Measurements from ENCODE around the gene E2F6. TPM values are rescaled to one million over a fixed set of nuclear protein-coding genes. Genes with fewer than 3 reads are reported as not detected.
A peak's percentile ranks its signal among the peaks of the same experiment; 100 is the strongest.

E2F6 gene
- total and polyA plus RNA-seq, 2 of the 13 experiments (the other 11 are each of a cell fraction or from before 2014, with no cell fraction given) = 27.3 to 36.0 TPM

DNA sequence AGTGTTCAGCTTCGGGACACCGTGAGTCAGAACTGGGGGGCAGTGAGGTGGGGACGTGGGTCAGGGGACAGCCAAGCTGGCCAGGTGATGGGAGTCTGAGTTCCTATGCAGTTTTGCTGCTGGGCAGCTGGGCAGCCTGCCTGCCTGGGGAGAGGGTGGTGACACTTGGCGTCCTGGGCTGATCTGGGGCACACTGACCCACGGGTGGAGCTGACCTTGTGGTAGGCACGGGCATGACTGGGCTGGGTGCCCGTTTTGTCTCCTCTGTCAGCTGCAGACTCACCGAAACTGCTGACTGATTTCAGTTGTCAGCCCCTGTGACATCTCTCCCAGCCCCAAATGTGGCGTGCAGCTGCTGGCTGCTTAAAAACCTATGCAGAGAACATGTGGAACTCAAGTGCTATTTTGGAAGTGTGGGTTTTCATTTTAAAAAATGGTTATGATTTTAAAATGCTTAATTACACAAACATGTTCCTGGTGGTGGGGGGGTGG, 32.6 kb upstream of the E2F6 start:
- Histone ChIP-seq H3K27me3 (ENCODE audit: control insufficient read depth in 1 of 2, insufficient read depth in 2 of 2, low read length in 2 of 2) (no peaks in the 10 kb centered on the region), H3K27ac (ENCODE audit: extremely low read length, insufficient read depth, low read length) (peak overlapping the region; percentile 98), H3K36me3 (replicated peaks in 1 of 2; ENCODE audit: control insufficient read depth in 1 of 2, insufficient read depth in 2 of 2, low read length in 2 of 2) (peaks cover 3 to 4% of the 10 kb centered on the region in 2 experiments; a peak in 4 of 5 replicates), H3K4me3 (replicated peaks in 1 of 3; ENCODE audit: insufficient read depth in 1 of 3, low read depth in 2 of 3, low read length in 3 of 3) (peak overlapping the region; percentile 35 to 70 (median 46)), H3K4me2 (ENCODE audit: low read depth, low read length) (peak overlapping the region; percentile 98), H2AFZ (ENCODE audit: low read length) (no peak overlapping the region), H3K79me2 (ENCODE audit: insufficient read depth, low read length) (peaks cover 85% of the 10 kb centered on the region), H4K20me1 (ENCODE audit: insufficient read depth, low read length) (no peaks in the 10 kb centered on the region), H3K4me1 (ENCODE audit: insufficient read depth, low read length) (peaks cover 97% of the 10 kb centered on the region), H3K9ac (ENCODE audit: insufficient read depth, low read depth, low read length) (peak overlapping the region; percentile 90), H3K9me3 (ENCODE audit: low read length) (peaks cover 8% of the 10 kb centered on the region; the same call in 1 of the 2 replicates)
- BruUV-seq (replicated peaks) = TSS peak; percentile 100
- ATAC-seq = peak; percentile 66
- POLR2A ChIA-PET = interaction anchor here (0.8 to 6.5 kb wide), 19 partner anchors 8 to 686 kb away, joined by 3 to 102 read pairs (median 6); partner anchors contain the start of genes GREB1 and PDIA6
- 4% methylated on average over 7 of the region's 9 CpGs for WGBS (ENCODE audit: low lambda C conversion rate)
- intact Hi-C loops (cut with micrococcal nuclease; ENCODE audit: unreplicated experiment) (loop anchor here (1.0 to 2.0 kb wide), 4 partner anchors 7 to 86 kb away; no protein-coding TSS in a partner anchor), in situ Hi-C loops (cut with HindIII; ENCODE audit: extremely low pct_ligation_motif_present, low pct_unique_long_range_greater_than_20kb) (loop anchor here (5.0 kb wide), 1 partner anchor 39 kb away; no protein-coding TSS in a partner anchor)
- FAIRE-seq = no peak
- peak; percentile 80 for DNase-seq (ENCODE audit: low spot score)
- CTCF ChIA-PET (ENCODE audit: low intra/inter-chr PET ratio, low total read pairs) = no interaction called here
- TF ChIP-seq ZNF501 (CRISPR knock-in tag; IDR thresholded peaks at IDR 0.05) = peak; percentile 86
- TF ChIP-seq, protein P1, sequence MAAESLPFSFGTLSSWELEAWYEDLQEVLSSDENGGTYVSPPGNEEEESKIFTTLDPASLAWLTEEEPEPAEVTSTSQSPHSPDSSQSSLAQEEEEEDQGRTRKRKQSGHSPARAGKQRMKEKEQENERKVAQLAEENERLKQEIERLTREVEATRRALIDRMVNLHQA (CRISPR knock-in tag; IDR thresholded peaks at IDR 0.05) = no peak
- no peak for TF ChIP-seq FOXP1 (IDR thresholded peaks at IDR 0.05)
- no peak for TF ChIP-seq FOXP1 (CRISPR knock-in tag; IDR thresholded peaks at IDR 0.05)
- no peak for TF ChIP-seq HNRNPK (IDR thresholded peaks at IDR 0.05; ENCODE audit: low read depth, low read length, poor library complexity, severe bottlenecking)
- TF ChIP-seq RFX3 (CRISPR knock-in tag; IDR thresholded peaks at IDR 0.05) = no peak
- TF ChIP-seq ZNF839 (CRISPR knock-in tag; IDR thresholded peaks at IDR 0.05; ENCODE audit: borderline replicate concordance) = no peak; the same call in 1 of the 2 replicates
- no peak for TF ChIP-seq ARHGAP35 (CRISPR knock-in tag; IDR thresholded peaks at IDR 0.05; ENCODE audit: borderline replicate concordance)
- no peak; the same call in 1 of the 2 replicates for TF ChIP-seq KDM2A (CRISPR knock-in tag; IDR thresholded peaks at IDR 0.05; ENCODE audit: borderline replicate concordance, low read depth)
- TF ChIP-seq ZNF431 (CRISPR knock-in tag; IDR thresholded peaks at IDR 0.05; ENCODE audit: borderline replicate concordance, low read depth) = no peak
- TF ChIP-seq, protein P2, sequence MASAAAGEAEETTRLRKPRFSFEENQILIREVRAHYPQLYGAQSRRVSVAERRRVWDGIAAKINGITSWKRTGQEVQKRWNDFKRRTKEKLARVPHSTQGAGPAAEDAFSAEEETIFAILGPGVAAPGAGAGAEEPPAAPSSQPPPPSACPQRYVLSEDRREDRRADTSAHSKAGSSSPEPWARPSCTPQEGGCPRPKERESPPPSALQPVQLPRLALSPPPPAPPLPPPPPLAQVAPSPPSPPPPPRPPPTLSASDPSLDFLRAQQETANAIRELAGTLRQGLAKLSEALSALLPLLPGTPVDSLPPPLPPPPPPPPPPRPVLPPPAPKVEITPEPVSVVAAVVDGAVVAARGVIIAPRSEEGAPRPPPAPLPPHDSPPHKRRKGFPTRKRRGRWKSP (CRISPR knock-in tag; IDR thresholded peaks at IDR 0.05) = no peak
- no peak for TF ChIP-seq CHD2 (IDR thresholded peaks at IDR 0.05; ENCODE audit: low read depth, low read length)
- no peak for TF ChIP-seq ELF4 (CRISPR knock-in tag; IDR thresholded peaks at IDR 0.05; ENCODE audit: borderline replicate concordance)
- TF ChIP-seq POLR2G (IDR thresholded peaks at IDR 0.05; ENCODE audit: low read depth, low read length) = peak; percentile 92
- TF ChIP-seq, protein P3, sequence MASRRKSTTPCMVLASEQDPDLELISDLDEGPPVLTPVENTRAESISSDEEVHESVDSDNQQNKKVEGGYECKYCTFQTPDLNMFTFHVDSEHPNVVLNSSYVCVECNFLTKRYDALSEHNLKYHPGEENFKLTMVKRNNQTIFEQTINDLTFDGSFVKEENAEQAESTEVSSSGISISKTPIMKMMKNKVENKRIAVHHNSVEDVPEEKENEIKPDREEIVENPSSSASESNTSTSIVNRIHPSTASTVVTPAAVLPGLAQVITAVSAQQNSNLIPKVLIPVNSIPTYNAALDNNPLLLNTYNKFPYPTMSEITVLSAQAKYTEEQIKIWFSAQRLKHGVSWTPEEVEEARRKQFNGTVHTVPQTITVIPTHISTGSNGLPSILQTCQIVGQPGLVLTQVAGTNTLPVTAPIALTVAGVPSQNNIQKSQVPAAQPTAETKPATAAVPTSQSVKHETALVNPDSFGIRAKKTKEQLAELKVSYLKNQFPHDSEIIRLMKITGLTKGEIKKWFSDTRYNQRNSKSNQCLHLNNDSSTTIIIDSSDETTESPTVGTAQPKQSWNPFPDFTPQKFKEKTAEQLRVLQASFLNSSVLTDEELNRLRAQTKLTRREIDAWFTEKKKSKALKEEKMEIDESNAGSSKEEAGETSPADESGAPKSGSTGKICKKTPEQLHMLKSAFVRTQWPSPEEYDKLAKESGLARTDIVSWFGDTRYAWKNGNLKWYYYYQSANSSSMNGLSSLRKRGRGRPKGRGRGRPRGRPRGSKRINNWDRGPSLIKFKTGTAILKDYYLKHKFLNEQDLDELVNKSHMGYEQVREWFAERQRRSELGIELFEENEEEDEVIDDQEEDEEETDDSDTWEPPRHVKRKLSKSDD (CRISPR knock-in tag; IDR thresholded peaks at IDR 0.05; ENCODE audit: low read depth) = no peak
- TF ChIP-seq CREB1 (IDR thresholded peaks at IDR 0.05) = no peak
- TF ChIP-seq CREB1 (CRISPR knock-in tag; IDR thresholded peaks at IDR 0.05) = no peak
- TF ChIP-seq GFI1 (CRISPR knock-in tag; IDR thresholded peaks at IDR 0.05; ENCODE audit: borderline replicate concordance) = no peak
- TF ChIP-seq, protein P4, sequence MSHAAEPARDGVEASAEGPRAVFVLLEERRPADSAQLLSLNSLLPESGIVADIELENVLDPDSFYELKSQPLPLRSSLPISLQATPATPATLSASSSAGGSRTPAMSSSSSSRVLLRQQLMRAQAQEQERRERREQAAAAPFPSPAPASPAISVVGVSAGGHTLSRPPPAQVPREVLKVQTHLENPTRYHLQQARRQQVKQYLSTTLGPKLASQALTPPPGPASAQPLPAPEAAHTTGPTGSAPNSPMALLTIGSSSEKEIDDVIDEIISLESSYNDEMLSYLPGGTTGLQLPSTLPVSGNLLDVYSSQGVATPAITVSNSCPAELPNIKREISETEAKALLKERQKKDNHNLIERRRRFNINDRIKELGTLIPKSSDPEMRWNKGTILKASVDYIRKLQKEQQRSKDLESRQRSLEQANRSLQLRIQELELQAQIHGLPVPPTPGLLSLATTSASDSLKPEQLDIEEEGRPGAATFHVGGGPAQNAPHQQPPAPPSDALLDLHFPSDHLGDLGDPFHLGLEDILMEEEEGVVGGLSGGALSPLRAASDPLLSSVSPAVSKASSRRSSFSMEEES (CRISPR knock-in tag; IDR thresholded peaks at IDR 0.05) = peak; percentile 49; the same call in 1 of the 2 replicates

Measured in HepG2 (cell line).